SHP77 (cell line): ENCODE measurements around the gene FRMD1.
"Not testable (repeated sequence)": the region's sequence is repeated elsewhere in the genome, so short reads cannot be mapped to it uniquely, and the experiment has no call there.

Experiments used
- DNase-seq, 2 experiments: peaks; one replicate each; lab custom pipeline; 2025; lab: John Stamatoyannopoulos, UW

FRMD1 gene

GRCh38 chr6:168078175-168078942 is 653 bp downstream of the FRMD1 start:
- no peak for DNase-seq

- not testable (repeated sequence) for DNase-seq
Measured at GRCh38 chr6:168077401-168077800, 1.6 kb downstream of the FRMD1 start.

DNA sequence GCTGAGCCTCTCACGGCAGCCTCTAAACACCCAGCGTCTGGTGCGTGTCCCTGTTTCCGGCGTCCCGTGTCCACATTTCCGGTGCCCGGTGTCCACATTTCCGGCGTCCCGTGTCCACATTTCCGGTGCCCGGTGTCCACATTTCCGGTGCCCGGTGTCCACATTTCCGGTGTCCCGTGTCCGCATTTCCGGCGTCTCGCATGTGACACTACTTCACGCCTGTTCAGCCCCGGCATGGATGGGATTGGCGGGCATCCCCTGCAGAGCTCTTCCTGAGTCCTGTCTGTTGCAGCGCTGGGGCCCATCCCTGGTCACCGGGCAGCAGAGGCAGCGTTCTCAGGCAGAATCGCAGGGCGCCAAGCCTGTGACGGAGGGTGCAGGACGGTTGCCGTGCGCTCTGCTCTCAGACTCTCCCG is 3.2 kb downstream of the FRMD1 start:
- DNase-seq = no peak

- no peak for DNase-seq
Measured at GRCh38 chr6:168075216-168075615, 3.8 kb downstream of the FRMD1 start.

GRCh38 chr6:168073937-168074730 is 4.9 kb downstream of the FRMD1 start:
- DNase-seq = no peak

DNA sequence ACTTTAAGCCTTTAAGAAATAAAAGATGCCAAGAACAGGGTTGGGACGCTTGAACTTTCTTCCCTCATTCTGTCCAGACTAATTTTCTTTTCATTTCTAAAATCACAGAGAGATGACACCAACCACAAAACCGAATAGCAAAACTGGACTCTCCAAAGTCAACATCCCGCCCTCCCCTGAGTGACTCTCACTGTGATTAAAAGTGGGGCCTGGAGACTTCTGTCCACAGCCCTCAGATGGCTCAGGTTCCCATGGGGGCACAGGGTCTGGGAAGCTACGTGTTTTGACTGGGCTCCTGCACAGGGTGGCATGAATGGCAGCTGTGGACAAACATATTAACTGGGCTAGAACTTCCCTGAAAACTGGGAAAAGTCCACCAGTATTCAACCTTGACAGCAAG is 6.3 kb downstream of the FRMD1 start:
- DNase-seq = no peak

DNA sequence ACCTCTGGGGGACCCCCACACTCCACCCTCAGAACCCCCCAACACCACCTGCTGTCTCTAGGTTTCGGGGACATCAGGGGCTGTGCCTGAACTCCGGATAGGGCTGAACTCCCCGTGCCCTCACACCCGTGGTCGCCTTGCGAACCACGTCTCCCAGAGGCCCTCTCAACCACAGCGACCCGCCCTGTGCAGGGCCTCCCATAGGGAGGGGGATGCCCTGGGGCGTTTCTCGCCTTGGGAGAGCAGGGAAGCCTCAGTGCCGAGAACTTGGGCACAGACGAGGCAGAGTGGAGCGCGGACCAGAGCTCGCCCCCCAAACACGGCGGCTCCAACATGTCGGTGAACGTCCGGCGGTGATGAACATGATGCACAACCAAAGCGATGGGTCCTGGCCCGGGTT is 6.8 kb downstream of the FRMD1 start:
- DNase-seq = no peak

GRCh38 chr6:168071620-168072019 is 7.4 kb downstream of the FRMD1 start:
- peak in 1 of 2 experiments; percentile 7 for DNase-seq

DNA sequence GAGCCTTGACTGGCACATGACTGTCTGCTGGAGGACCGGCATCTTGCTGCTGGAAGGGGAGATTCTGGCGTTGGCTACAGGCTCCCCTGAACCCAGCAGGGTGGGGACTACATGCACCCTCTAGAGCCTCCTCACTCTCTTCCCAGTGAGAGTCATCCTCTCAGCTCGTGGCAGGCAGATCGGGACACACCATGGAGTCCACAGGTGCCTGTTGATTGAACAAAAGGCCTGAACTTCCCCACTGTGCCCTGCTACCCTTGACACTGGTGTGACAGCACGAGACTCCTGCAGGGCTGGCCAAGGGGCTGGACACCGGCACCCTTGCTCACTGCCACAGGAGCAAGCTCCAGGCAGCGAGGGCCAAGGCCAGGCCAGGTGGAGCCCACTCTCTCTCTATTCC is 8.2 kb downstream of the FRMD1 start:
- DNase-seq = no peak

DNA sequence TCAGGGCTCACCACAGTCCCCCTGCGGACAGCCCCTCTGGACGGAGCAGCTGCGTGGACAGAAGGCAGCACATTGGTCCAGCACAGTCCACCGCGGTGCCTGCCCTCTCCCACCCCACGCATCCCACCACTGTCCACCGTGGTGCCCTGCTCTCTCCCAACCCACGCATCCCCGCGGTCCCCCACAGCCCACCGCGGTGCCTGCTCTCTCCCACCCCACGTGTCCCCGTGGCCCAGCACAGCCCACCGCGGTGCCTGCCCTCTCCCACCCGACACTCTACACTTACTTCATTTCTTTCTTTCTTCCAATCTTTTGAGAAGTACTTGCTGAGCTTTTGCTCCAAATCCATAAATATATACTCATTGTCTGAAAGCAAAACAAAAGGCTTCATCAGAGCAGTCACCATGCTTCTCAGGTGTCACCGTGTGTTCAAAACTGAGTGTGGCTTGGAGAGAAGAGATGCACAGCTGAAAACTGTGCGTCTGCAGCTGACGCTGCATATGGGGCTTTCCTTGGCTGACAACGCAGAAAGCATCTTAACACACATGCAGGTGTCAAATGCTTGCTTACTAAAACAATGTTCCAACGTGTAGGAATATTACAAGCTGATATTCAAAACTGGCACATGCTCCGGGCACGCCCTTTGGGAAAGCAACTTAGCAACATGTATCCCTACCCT is 11.8 kb downstream of the FRMD1 start:
- DNase-seq = no peak

DNA sequence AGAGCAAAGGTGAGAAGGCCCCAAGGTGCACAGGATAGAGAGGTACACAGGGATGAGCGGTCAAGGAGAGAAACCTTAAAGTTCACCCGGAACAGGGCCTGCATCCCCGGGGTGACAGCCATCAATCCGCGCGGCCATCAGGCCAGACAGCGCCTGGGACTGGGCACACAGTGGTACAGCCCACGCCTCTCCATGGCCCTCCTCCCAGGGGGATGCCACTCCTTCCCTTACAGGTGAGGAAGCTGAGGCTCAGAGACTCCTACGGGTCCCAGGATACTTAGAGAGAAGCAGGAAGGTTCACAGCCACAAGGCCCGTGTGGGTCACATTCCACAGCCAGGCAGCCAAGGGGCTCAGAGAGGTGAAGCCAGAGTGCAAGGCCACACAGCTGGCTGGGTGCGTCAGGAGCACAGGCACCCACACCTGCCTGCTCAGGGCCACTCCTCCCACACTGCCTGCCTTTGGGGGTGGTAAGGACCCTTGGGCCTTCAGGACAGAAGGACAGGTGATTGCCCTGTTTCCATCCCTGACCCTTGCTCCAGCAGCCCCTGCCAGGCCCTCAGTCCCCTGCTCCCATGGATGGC is 14.7 kb downstream of the FRMD1 start:
- DNase-seq = no peak

DNA sequence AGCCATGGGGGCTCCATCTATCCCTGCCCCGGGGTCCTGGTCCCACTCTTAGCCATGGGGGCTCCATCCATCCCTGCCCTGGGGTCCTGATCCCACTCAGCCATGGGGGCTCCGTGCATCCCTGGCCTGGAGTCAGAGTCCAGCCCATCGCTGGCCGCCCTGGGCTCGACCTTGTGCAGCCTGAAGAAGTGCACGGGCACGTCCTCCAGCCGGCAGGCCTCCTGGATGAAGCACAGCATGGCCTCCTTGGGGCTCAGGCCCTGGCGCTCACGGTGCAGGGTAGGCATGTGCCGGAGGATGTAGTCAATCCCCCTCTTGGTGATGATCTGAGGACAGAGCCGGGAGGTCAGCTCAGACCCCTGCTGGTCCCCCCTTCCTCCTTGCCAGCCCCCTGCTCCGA is 15.6 kb downstream of the FRMD1 start:
- DNase-seq = no peak

GRCh38 chr6:168062346-168063289 is 16.4 kb downstream of the FRMD1 start:
- DNase-seq = no peak

- peak; percentile 53 to 70 for DNase-seq
Measured at GRCh38 chr6:168061269-168062210, 17.5 kb downstream of the FRMD1 start.

- DNase-seq = peak; percentile 15 to 39
Measured at GRCh38 chr6:168060521-168060931, 18.5 kb downstream of the FRMD1 start.

DNA sequence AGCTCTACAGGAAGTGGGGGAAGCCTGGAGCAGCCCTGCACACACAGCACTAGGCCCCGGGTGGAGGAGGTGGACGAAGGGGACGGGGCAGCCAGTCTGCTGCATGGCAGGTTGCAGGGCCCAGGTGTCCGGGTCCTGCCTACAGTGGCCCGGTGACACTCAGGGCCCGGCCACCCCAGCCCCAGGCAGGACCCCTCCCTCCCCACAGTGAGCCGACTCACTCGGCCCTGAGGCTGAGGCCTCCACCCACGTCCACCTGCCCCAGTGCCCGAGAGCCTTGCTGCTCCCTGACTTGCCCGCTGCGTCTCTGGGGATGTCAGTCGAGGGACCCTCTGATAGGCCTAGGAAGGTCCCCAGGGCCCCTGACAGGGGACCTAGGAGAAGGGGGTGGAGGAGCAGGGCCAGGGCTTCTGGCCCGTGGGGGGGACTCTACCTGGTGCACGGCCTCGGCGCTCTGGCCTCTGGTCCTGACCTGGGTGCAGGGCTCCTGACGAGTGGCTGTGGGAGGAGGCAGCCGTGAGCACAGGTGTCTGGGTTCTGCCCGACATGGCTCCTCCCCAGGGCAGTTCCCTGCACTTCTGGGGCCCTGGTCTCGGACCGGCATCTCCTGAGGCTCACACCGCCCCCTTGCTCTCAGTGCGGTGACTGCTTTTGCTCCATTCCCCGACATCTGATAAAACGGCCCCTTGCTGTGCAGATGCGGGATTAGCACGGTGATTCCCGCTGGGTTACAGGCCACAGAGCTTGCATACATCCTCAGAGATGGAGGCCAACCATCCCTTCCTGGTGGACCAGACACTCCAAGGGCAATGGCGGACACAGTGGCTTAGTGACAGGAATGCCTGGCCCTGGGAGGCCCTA is 20.1 kb downstream of the FRMD1 start:
- no peak for DNase-seq

DNA sequence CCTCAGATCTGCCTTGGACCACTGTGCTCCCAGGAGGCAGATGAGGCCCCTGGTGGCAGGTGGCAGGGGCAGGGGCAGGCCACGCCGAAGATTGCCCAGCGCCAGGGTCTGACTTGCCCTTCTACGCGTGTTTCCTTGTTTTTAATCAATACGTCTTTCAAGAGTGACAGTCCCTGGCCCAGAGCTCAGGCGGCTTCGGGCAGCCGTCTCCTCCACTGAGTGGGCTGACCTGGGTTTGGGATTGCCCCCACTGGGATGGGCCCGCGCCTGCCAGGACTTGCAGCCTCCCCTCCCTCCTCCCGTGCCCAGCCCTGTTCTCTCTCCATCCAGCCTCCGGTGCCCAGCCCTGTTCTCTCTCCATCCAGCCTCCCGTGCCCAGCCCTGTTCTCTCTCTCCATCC is 21.2 kb downstream of the FRMD1 start:
- no peak for DNase-seq

- DNase-seq = no peak
Measured at GRCh38 chr6:168056892-168057527, 22.0 kb downstream of the FRMD1 start.
